Measurements from ENCODE around the gene DRD4. TPM values are rescaled to one million over a fixed set of nuclear protein-coding genes. Genes with fewer than 3 reads are reported as not detected.

Gene DRD4
- polyA plus RNA-seq, 2 of the 4 experiments (the other 2 are of a cell fraction), result not detected

GRCh38 chr11:597166-597725 is 39.8 kb upstream of the DRD4 start:
- H3K27ac ChIP-seq, result no peak overlapping the region
- DNase-seq (ENCODE audit: low read depth in 1 of 2, low spot score in 1 of 2) (no peak), ATAC-seq (peak; percentile 76 to 79; a peak in 5 of 6 replicates), FAIRE-seq (no peak)
- TF ChIP-seq NPAS2 (CRISPR knock-in tag; IDR thresholded peaks at IDR 0.05; ENCODE audit: borderline replicate concordance), result no peak
- TF ChIP-seq BHLHE40 (IDR thresholded peaks at IDR 0.05; ENCODE audit: low read depth, low read length), result no peak
- no peak for TF ChIP-seq TP53 (CRISPR knock-in tag; IDR thresholded peaks at IDR 0.05)
- no peak for TF ChIP-seq RFX5 (IDR thresholded peaks at IDR 0.05)
- H3K4me3 ChIP-seq, result no peak overlapping the region
- CTCF ChIA-PET, result interaction anchor here (1.4 kb wide), 1 partner anchor 8 kb away, joined by 3 read pairs; no protein-coding TSS in a partner anchor
- no peaks in the 10 kb centered on the region for H3K9me3 ChIP-seq
- POLR2A ChIA-PET, result no interaction called here
- H3K4me1 ChIP-seq, result peaks cover 7% of the 10 kb centered on the region; the same call in 2 of the 3 replicates
- WGBS (ENCODE audit: missing lambda C conversion rate), result 92% methylated on average over 23 of the region's 29 CpGs
- H3K4me2 ChIP-seq, result no peak overlapping the region

GRCh38 chr11:598005-598680 is 38.9 kb upstream of the DRD4 start:
- H3K4me2 ChIP-seq, result no peak overlapping the region
- FAIRE-seq (no peak), ATAC-seq (no peak), DNase-seq (ENCODE audit: low read depth in 1 of 2, low spot score in 1 of 2) (no peak)
- no peaks in the 10 kb centered on the region for H3K9me3 ChIP-seq
- no peak overlapping the region for H3K4me3 ChIP-seq
- ChIA-PET CTCF (no interaction called here), POLR2A (no interaction called here)
- no peak overlapping the region for H3K27ac ChIP-seq
- TF ChIP-seq RCOR1 (IDR thresholded peaks at IDR 0.05; ENCODE audit: low read depth, low read length), result no peak
- peaks cover 7% of the 10 kb centered on the region; the same call in 2 of the 3 replicates for H3K4me1 ChIP-seq
- 97% methylated on average over 19 of the region's 30 CpGs for WGBS (ENCODE audit: missing lambda C conversion rate)

- WGBS (ENCODE audit: missing lambda C conversion rate), result 93% methylated on average over 23 of the region's 23 CpGs
- Histone ChIP-seq H3K4me3 (no peak overlapping the region), H3K9me3 (no peaks in the 10 kb centered on the region), H3K4me2 (no peak overlapping the region), H3K4me1 (peaks cover 13% of the 10 kb centered on the region), H3K27ac (no peak overlapping the region)
- ChIA-PET CTCF (interaction anchor here (0.9 to 1.7 kb wide), 7 partner anchors 9 to 47 kb away, joined by 3 to 8 read pairs (median 4); no protein-coding TSS in a partner anchor), POLR2A (interaction anchor here (1.1 kb wide), 1 partner anchor 12 kb away, joined by 3 read pairs; no protein-coding TSS in a partner anchor)
- no peak for ATAC-seq
- no peak for FAIRE-seq
- DNase-seq (ENCODE audit: low read depth in 1 of 2, low spot score in 1 of 2), result no peak
- TF ChIP-seq ZC3H11A (IDR thresholded peaks at IDR 0.05) (no peak), USF2 (IDR thresholded peaks at IDR 0.05) (no peak), HES2 (IDR thresholded peaks at IDR 0.05) (no peak), CEBPB (IDR thresholded peaks at IDR 0.05) (no peak), POLR2A (IDR thresholded peaks at IDR 0.05; ENCODE audit: low read length) (no peak), ESRRA (IDR thresholded peaks at IDR 0.05; ENCODE audit: borderline replicate concordance, low read length) (no peak), RNF2 (IDR thresholded peaks at IDR 0.05; ENCODE audit: borderline replicate concordance, low read depth) (no peak), PHF8 (IDR thresholded peaks at IDR 0.05; ENCODE audit: borderline replicate concordance, low read depth) (no peak), ZSCAN20 (CRISPR knock-in tag; IDR thresholded peaks at IDR 0.05) (no peak), BHLHE40 (IDR thresholded peaks at IDR 0.05; ENCODE audit: low read depth, low read length) (no peak), CHD4 (IDR thresholded peaks at IDR 0.05; ENCODE audit: borderline replicate concordance) (no peak), REST (IDR thresholded peaks at IDR 0.05) (no peak), HOXA7 (CRISPR knock-in tag; IDR thresholded peaks at IDR 0.05) (no peak), TFCP2L1 (CRISPR knock-in tag; IDR thresholded peaks at IDR 0.05) (no peak), EHMT2 (IDR thresholded peaks at IDR 0.05; ENCODE audit: low read depth) (no peak), KDM1A (IDR thresholded peaks at IDR 0.05; ENCODE audit: low read depth) (no peak), FOSL2 (IDR thresholded peaks at IDR 0.05) (no peak), FOSL2 (CRISPR knock-in tag; IDR thresholded peaks at IDR 0.05) (no peak), HOXB13 (CRISPR knock-in tag; IDR thresholded peaks at IDR 0.05; ENCODE audit: low read depth) (no peak), SMC3 (IDR thresholded peaks at IDR 0.05) (no peak), ELK1 (IDR thresholded peaks at IDR 0.05; ENCODE audit: low read depth, low read length) (no peak)
Observed at GRCh38 chr11:601573-602245, 35.4 kb upstream of the DRD4 start.

All from A549 (cell line).